Endothelial cell of umbilical vein (primary cell): Measurements from ENCODE around the gene COX5A. TPM values are rescaled to one million over a fixed set of nuclear protein-coding genes. Genes with fewer than 3 reads are reported as not detected.
A peak's percentile ranks its signal among the peaks of the same experiment; 100 is the strongest.

Experiments
- BruUV-seq: library from RNA; stranded (reverse); fragments of 400-500 nt; replicated peaks from 2 replicates; lab custom pipeline; 2021; lab: Mats Ljungman, UMichigan
- CTCF ChIA-PET: fragments of 300-600, 350-600 bp; sonication (Branson Sonifier 250); formaldehyde crosslinking; loops from one replicate; lab custom pipeline; 2021; ENCODE audit warnings: antibody characterized with exemption, inconsistent platforms; lab: Charles Lee
- POLR2A ChIA-PET: fragments of 300-600, 350-600 bp; sonication (Branson Sonifier 250); formaldehyde crosslinking; loops from one replicate; lab custom pipeline; 2021; ENCODE audit warnings: antibody characterized with exemption, inconsistent platforms; lab: Charles Lee
- DNase-seq: peaks from one replicate; pipeline ENCODE4 v3.0.0-alpha.2; 2011; ENCODE audit warnings: low read depth, low spot score
- FAIRE-seq: peaks from 2 replicates; lab custom pipeline; 2011; peaks lifted over from hg19 to GRCh38; lab: Jason Lieb, UNC
- H2AFZ ChIP-seq: 2 replicates; pipeline ENCODE4 v1.6.0; 2012; ENCODE audit warnings: low read depth, low read length, control low read depth, inconsistent platforms
- H3K27ac ChIP-seq: 2 replicates; pipeline ENCODE4 v1.5.1; 2011; ENCODE audit warnings: low read depth, mild to moderate bottlenecking, control low read depth, low read length, moderate library complexity; ENCODE audit not compliant: insufficient read depth
- H3K27me3 ChIP-seq, 2 experiments: 2 replicates each; pipeline versions ENCODE4 v1.6.0 to v1.6.1; 2011; ENCODE audit warnings: low read length in 2 of 2, mixed read lengths in 1 of 2; ENCODE audit not compliant: control insufficient read depth in 2 of 2, insufficient read depth in 2 of 2
- H3K36me3 ChIP-seq, 2 experiments: 2 replicates in 1 of 2; 3 replicates in 1 of 2; pipeline ENCODE4 v1.5.1; 2011; ENCODE audit warnings: low read length in 2 of 2, mild to moderate bottlenecking in 1 of 2, moderate library complexity in 1 of 2; ENCODE audit not compliant: control insufficient read depth in 2 of 2, insufficient read depth in 2 of 2; ENCODE audit errors: extremely low read depth in 1 of 2
- H3K4me1 ChIP-seq: 3 replicates; pipeline ENCODE4 v1.5.1; 2011; ENCODE audit warnings: mild to moderate bottlenecking, low read length; ENCODE audit not compliant: control insufficient read depth, insufficient read depth; ENCODE audit errors: extremely low read depth
- H3K4me2 ChIP-seq: 2 replicates; pipeline ENCODE4 v1.6.1; 2011; ENCODE audit warnings: low read length, control low read depth, mixed read lengths; ENCODE audit not compliant: insufficient read depth
- H3K4me3 ChIP-seq, 3 experiments: fragments of 200-600 bp in 1 of 3; sonication (generic), shearing (Covaris generic) in 1 of 3; replicated peaks in 1 of 3; 2 replicates each; pipeline ENCODE4 v1.5.1; 2011 to 2016; ENCODE audit warnings: control low read depth in 3 of 3, low read length in 3 of 3, mild to moderate bottlenecking in 2 of 3, inconsistent platforms in 1 of 3, low read depth in 1 of 3, moderate library complexity in 1 of 3; ENCODE audit not compliant: insufficient read depth in 1 of 3
- H3K79me2 ChIP-seq: 2 replicates; pipeline ENCODE4 v1.6.0; 2012; ENCODE audit warnings: low read length, inconsistent platforms; ENCODE audit not compliant: control insufficient read depth, insufficient read depth
- H3K9ac ChIP-seq: replicated peaks from 2 replicates; pipeline ENCODE3; 2011; ENCODE audit warnings: low read length, control low read depth; ENCODE audit not compliant: insufficient read depth; ENCODE audit errors: extremely low read depth
- H3K9me1 ChIP-seq: replicated peaks from 3 replicates; pipeline ENCODE4 v1.6.0; 2011; ENCODE audit warnings: mild to moderate bottlenecking, low read length; ENCODE audit not compliant: control insufficient read depth, insufficient read depth; ENCODE audit errors: extremely low read depth
- H3K9me3 ChIP-seq: replicated peaks from 2 replicates; pipeline ENCODE4 v1.5.1; 2012; ENCODE audit warnings: low read length, inconsistent platforms; ENCODE audit not compliant: control insufficient read depth, insufficient read depth
- H4K20me1 ChIP-seq: replicated peaks from 2 replicates; pipeline ENCODE3; 2011; ENCODE audit warnings: mild to moderate bottlenecking, low read length; ENCODE audit not compliant: control insufficient read depth, insufficient read depth; ENCODE audit errors: extremely low read depth
- CTCF ChIP-seq, 2 donors: IDR thresholded peaks; 1 replicate in 1 of 2; 2 replicates in 1 of 2; pipeline ENCODE4 v1.5.1; 2011; ENCODE audit warnings: low read length in 2 of 2, mild to moderate bottlenecking in 2 of 2, moderate library complexity in 2 of 2, control low read depth in 1 of 2, inconsistent platforms in 1 of 2, low read depth in 1 of 2; ENCODE audit not compliant: insufficient read depth in 1 of 2; ENCODE audit errors: extremely low read depth in 1 of 2
- EZH2 ChIP-seq: IDR thresholded peaks from 2 replicates; pipeline ENCODE4 v1.6.1; 2012; ENCODE audit warnings: borderline replicate concordance, low read depth, mild to moderate bottlenecking, moderate library complexity, low read length, inconsistent platforms; ENCODE audit not compliant: severe bottlenecking
- FOS ChIP-seq: IDR thresholded peaks from 2 replicates; pipeline ENCODE4 v1.6.1; 2011; ENCODE audit warnings: mild to moderate bottlenecking, low read length, moderate library complexity, borderline replicate concordance; ENCODE audit not compliant: insufficient read depth
- GATA2 ChIP-seq: IDR thresholded peaks from 2 replicates; pipeline ENCODE4 v1.7.0; 2011; ENCODE audit warnings: low read depth, mild to moderate bottlenecking, moderate library complexity, mixed read lengths, low read length; ENCODE audit not compliant: insufficient read length, insufficient read depth
- JUN ChIP-seq: IDR thresholded peaks from 2 replicates; pipeline ENCODE4 v1.6.1; 2011; ENCODE audit warnings: borderline replicate concordance, low read depth; ENCODE audit not compliant: insufficient read length, insufficient read depth
- MAX ChIP-seq: IDR thresholded peaks from 2 replicates; pipeline ENCODE4 v1.6.1; 2011; ENCODE audit not compliant: insufficient read depth, insufficient read length
- MYC ChIP-seq: IDR thresholded peaks from one replicate; pipeline ENCODE4 v1.6.1; 2011; ENCODE audit warnings: mild to moderate bottlenecking, low read depth, low read length
- POLR2A ChIP-seq: IDR thresholded peaks from 2 replicates; pipeline ENCODE4 v1.6.1; 2012; ENCODE audit warnings: low read depth, mild to moderate bottlenecking, control low read depth, low read length
- POLR2AphosphoS5 ChIP-seq: IDR thresholded peaks from 2 replicates; pipeline ENCODE4 v1.6.1; 2012; ENCODE audit warnings: low read depth, mild to moderate bottlenecking, control low read depth, low read length, moderate library complexity; ENCODE audit not compliant: insufficient read depth
- dilution Hi-C: fragments of 300-500 bp; cut with MboI; formaldehyde crosslinking; loops from one replicate; pipeline ENCODE4 v1.15.0; 2019; ENCODE audit warnings: low sequenced_read_pairs; ENCODE audit not compliant: extremely low pct_ligation_motif_present
- intact Hi-C: fragments of 100-400 bp; cut with micrococcal nuclease; formaldehyde crosslinking; loops from one replicate; pipeline ENCODE4 v1.10.0; 2022
- polyA plus RNA-seq, 4 experiments: library from polyadenylated mRNA; depleted of rRNA in 3 of 4; stranded (reverse) in 3 of 4; unstranded in 1 of 4; fragments of >200 nt; gene quantifications; 2 replicates each; pipeline versions ENCODE4 v1.2.1 to v1.2.3, GENCODE V29; 2011 to 2012; ENCODE audit warnings: missing spikeins in 1 of 4
- total RNA-seq: library from RNA; stranded (reverse); gene quantifications from 2 replicates; pipeline ENCODE4 v1.2.3, GENCODE V29; 2021

The COX5A gene
- total and polyA plus RNA-seq, 2 donors (not counting 3 experiments of a cell fraction or from before 2014, with no cell fraction given) = 134 to 220 TPM

GRCh38 chr15:74958908-74959585, 21.2 kb upstream of the COX5A start:
- peak overlapping the region; percentile 33 for H2AFZ ChIP-seq
- no peak overlapping the region for H3K27ac ChIP-seq
- FAIRE-seq (no peak), DNase-seq (no peak)
- TF ChIP-seq POLR2A = no peak
- peak; percentile 62 for TF ChIP-seq EZH2
- intact Hi-C loops (no loop called here), dilution Hi-C loops (no loop called here)
- H3K9me3 ChIP-seq = no peaks in the 10 kb centered on the region
- ChIA-PET CTCF (interaction anchor here (0.9 to 1.1 kb wide), 2 partner anchors 8 to 190 kb away, joined by 3 to 4 read pairs; no protein-coding TSS in a partner anchor), POLR2A (no interaction called here)
- peaks cover 0 to 3% of the 10 kb centered on the region in 2 experiments for H3K27me3 ChIP-seq
- no peaks in the 10 kb centered on the region for H4K20me1 ChIP-seq
- peak overlapping the region; percentile 8 for H3K4me2 ChIP-seq
- H3K9ac ChIP-seq = no peak overlapping the region
- peaks cover 59% of the 10 kb centered on the region for H3K4me1 ChIP-seq
- no TSS peak for BruUV-seq
- H3K9me1 ChIP-seq = no peaks in the 10 kb centered on the region
- no peaks in the 10 kb centered on the region for H3K36me3 ChIP-seq
- H3K79me2 ChIP-seq = peaks cover 13% of the 10 kb centered on the region
- H3K4me3 ChIP-seq = peak overlapping the region in 2 of 3 experiments; percentile 14 to 25

- DNase-seq = no peak
- peak overlapping the region in 2 of 3 experiments; percentile 14 to 25 for H3K4me3 ChIP-seq
- no peaks in the 10 kb centered on the region for H3K36me3 ChIP-seq
- H3K27ac ChIP-seq = no peak overlapping the region
- POLR2A ChIA-PET = no interaction called here
- TF ChIP-seq FOS (no peak), JUN (no peak), CTCF (IDR thresholded peaks at IDR 0.05; ENCODE audit: extremely low read depth in 1 of 2, insufficient read depth in 1 of 2, low read depth in 1 of 2, low read length in 2 of 2) (no peak), POLR2A (no peak), MYC (no peak), MAX (no peak), EZH2 (no peak), POLR2AphosphoS5 (no peak), GATA2 (no peak)
- H3K4me2 ChIP-seq = peak overlapping the region; percentile 89
- no TSS peak for BruUV-seq
- dilution Hi-C loops (no loop called here), intact Hi-C loops (no loop called here)
- CTCF ChIA-PET = interaction anchor here (0.9 to 3.8 kb wide), 2 partner anchors 8 kb away, joined by 4 to 20 read pairs; no protein-coding TSS in a partner anchor
- peak overlapping the region; percentile 36 for H2AFZ ChIP-seq
- H3K27me3 ChIP-seq = peaks cover 0 to 3% of the 10 kb centered on the region in 2 experiments
- no peaks in the 10 kb centered on the region for H4K20me1 ChIP-seq
- peaks cover 15% of the 10 kb centered on the region for H3K79me2 ChIP-seq
- no peak for FAIRE-seq
- H3K9me3 ChIP-seq = no peaks in the 10 kb centered on the region
- no peak overlapping the region for H3K9ac ChIP-seq
- peaks cover 58% of the 10 kb centered on the region for H3K4me1 ChIP-seq
- H3K9me1 ChIP-seq = no peaks in the 10 kb centered on the region
Measured at GRCh38 chr15:74958320-74958907, 20.5 kb upstream of the COX5A start.
